ENCODE measurements around the gene GATA2.

GRCh38 chr3:128473180-128473519, 19.9 kb downstream of the GATA2 start:
- TF ChIP-seq, protein P1, sequence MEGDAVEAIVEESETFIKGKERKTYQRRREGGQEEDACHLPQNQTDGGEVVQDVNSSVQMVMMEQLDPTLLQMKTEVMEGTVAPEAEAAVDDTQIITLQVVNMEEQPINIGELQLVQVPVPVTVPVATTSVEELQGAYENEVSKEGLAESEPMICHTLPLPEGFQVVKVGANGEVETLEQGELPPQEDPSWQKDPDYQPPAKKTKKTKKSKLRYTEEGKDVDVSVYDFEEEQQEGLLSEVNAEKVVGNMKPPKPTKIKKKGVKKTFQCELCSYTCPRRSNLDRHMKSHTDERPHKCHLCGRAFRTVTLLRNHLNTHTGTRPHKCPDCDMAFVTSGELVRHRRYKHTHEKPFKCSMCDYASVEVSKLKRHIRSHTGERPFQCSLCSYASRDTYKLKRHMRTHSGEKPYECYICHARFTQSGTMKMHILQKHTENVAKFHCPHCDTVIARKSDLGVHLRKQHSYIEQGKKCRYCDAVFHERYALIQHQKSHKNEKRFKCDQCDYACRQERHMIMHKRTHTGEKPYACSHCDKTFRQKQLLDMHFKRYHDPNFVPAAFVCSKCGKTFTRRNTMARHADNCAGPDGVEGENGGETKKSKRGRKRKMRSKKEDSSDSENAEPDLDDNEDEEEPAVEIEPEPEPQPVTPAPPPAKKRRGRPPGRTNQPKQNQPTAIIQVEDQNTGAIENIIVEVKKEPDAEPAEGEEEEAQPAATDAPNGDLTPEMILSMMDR (IDR thresholded peaks at IDR 0.05; ENCODE audit: insufficient read depth, low read length, poor library complexity, severe bottlenecking): no peak
- TF ChIP-seq EZH2phosphoT487 (conservative IDR thresholded peaks at IDR 0.05; ENCODE audit: low read length): no peak

Measured in SU-DHL-6 (cell line).